Panc1 (cell line): ENCODE results near the gene KCNB1. TPM values are rescaled to one million over a fixed set of nuclear protein-coding genes. Genes with fewer than 3 reads are reported as not detected.

Experiments
- ATAC-seq: fragments of 200-7000 bp; cut with Tn5 transposase; 2 replicates; pipeline ENCODE4 v1.9.1; 2020; ENCODE audit warnings: mild to moderate bottlenecking, moderate library complexity
- BruUV-seq: library from RNA; stranded (reverse); fragments of 400-500 nt; replicated peaks from 2 replicates; lab custom pipeline; 2021; lab: Mats Ljungman, UMichigan
- CTCF ChIA-PET: fragments of 300-600 bp; sonication (Branson Sonifier 250); formaldehyde crosslinking; loops from one replicate; lab custom pipeline; 2022; ENCODE audit warnings: antibody characterized with exemption; lab: Charles Lee
- POLR2A ChIA-PET: fragments of 300-600 bp; sonication (Branson Sonifier 250); formaldehyde crosslinking; loops from one replicate; lab custom pipeline; 2022; ENCODE audit warnings: antibody characterized with exemption; lab: Charles Lee
- DNase-seq: peaks from one replicate; pipeline ENCODE4 v3.0.0-alpha.2; 2010; ENCODE audit warnings: low read depth, low spot score
- H3K27ac ChIP-seq: 2 replicates; pipeline ENCODE4 v1.5.1; 2011; ENCODE audit warnings: mild to moderate bottlenecking, low read length, inconsistent platforms
- H3K27me3 ChIP-seq: fragments of 200-500 bp; sonication (Bioruptor generic); 2 replicates; pipeline ENCODE4 v1.6.0; 2014; ENCODE audit warnings: low read length, inconsistent platforms; ENCODE audit not compliant: control insufficient read depth, insufficient read depth
- H3K36me3 ChIP-seq: fragments of 200-500 bp; sonication (Bioruptor generic); 2 replicates; pipeline ENCODE4 v1.5.1; 2014; ENCODE audit warnings: inconsistent platforms, mild to moderate bottlenecking, low read length, moderate library complexity; ENCODE audit not compliant: control insufficient read depth, insufficient read depth
- H3K4me1 ChIP-seq: 2 replicates; pipeline ENCODE4 v1.5.1; 2011; ENCODE audit warnings: inconsistent platforms, mild to moderate bottlenecking, low read length, moderate library complexity; ENCODE audit not compliant: control insufficient read depth, insufficient read depth
- H3K4me3 ChIP-seq, 2 experiments: 2 replicates each; pipeline ENCODE4 v1.5.1; 2011 to 2012; ENCODE audit warnings: low read depth in 2 of 2, low read length in 2 of 2, mild to moderate bottlenecking in 2 of 2, inconsistent platforms in 1 of 2, moderate library complexity in 1 of 2
- H3K9me3 ChIP-seq: fragments of 200-500 bp; sonication (Bioruptor generic); 2 replicates; pipeline ENCODE4 v1.5.1; 2014; ENCODE audit warnings: low read depth, mild to moderate bottlenecking, inconsistent platforms, low read length, moderate library complexity; ENCODE audit not compliant: control insufficient read depth, insufficient read depth
- CTCF ChIP-seq: fragments of 450-650 bp; IDR thresholded peaks from 2 replicates; pipeline ENCODE4 v1.5.1; 2017; ENCODE audit warnings: mild to moderate bottlenecking
- POLR2AphosphoS5 ChIP-seq: IDR thresholded peaks from 2 replicates; pipeline ENCODE4 v1.6.1; 2012; ENCODE audit warnings: mild to moderate bottlenecking, low read depth, low read length, moderate library complexity
- REST ChIP-seq, 2 experiments: IDR thresholded peaks; 2 replicates each; pipeline ENCODE4 v1.6.1; 2011 to 2012; ENCODE audit warnings: low read depth in 2 of 2, control low read depth in 1 of 2, low read length in 1 of 2, mild to moderate bottlenecking in 1 of 2, moderate library complexity in 1 of 2; ENCODE audit not compliant: insufficient read depth in 1 of 2
- SIN3A ChIP-seq: IDR thresholded peaks from 2 replicates; pipeline ENCODE4 v1.6.1; 2012; ENCODE audit warnings: low read depth, mild to moderate bottlenecking, low read length, moderate library complexity, borderline replicate concordance; ENCODE audit not compliant: insufficient read depth
- TCF7L2 ChIP-seq: IDR thresholded peaks from 2 replicates; pipeline ENCODE4 v1.6.1; 2011; ENCODE audit warnings: mild to moderate bottlenecking, low read depth, low read length, inconsistent platforms
- in situ Hi-C: cut with HindIII; loops from 2 replicates; pipeline ENCODE4 v1.10.0; 2016; ENCODE audit warnings: low sequenced_read_pairs, low pct_unique_long_range_greater_than_20kb
- intact Hi-C: fragments of 100-400 bp; cut with micrococcal nuclease; formaldehyde crosslinking; loops from one replicate; pipeline ENCODE4 v1.10.0; 2022; ENCODE audit not compliant: unreplicated experiment
- total RNA-seq: library from RNA; stranded (reverse); gene quantifications from one replicate; pipeline ENCODE4 v1.2.1, GENCODE V29; 2021; ENCODE audit not compliant: unreplicated experiment

The KCNB1 gene
- total RNA-seq, 1 experiment from 2014 or later, result 11.1 TPM

GRCh38 chr20:49406666-49407065, 75.8 kb downstream of the KCNB1 start:
- DNase-seq (no peak), ATAC-seq (no peak)
- H3K27ac ChIP-seq, result no peak overlapping the region
- no peaks in the 10 kb centered on the region for H3K27me3 ChIP-seq
- no TSS peak for BruUV-seq
- in situ Hi-C loops (no loop called here), intact Hi-C loops (no loop called here)
- TF ChIP-seq REST (IDR thresholded peaks at IDR 0.05; ENCODE audit: insufficient read depth in 1 of 2, low read depth in 2 of 2, low read length in 1 of 2) (no peak), CTCF (no peak), SIN3A (no peak), TCF7L2 (no peak), POLR2AphosphoS5 (no peak)
- no peaks in the 10 kb centered on the region; the same call in none of the 2 replicates for H3K4me1 ChIP-seq
- H3K36me3 ChIP-seq, result no peaks in the 10 kb centered on the region
- no peak overlapping the region for H3K4me3 ChIP-seq
- ChIA-PET CTCF (no interaction called here), POLR2A (no interaction called here)
- H3K9me3 ChIP-seq, result no peaks in the 10 kb centered on the region

- TF ChIP-seq POLR2AphosphoS5 (no peak), REST (IDR thresholded peaks at IDR 0.05; ENCODE audit: insufficient read depth in 1 of 2, low read depth in 2 of 2, low read length in 1 of 2) (no peak), CTCF (no peak), TCF7L2 (no peak), SIN3A (no peak)
- Histone ChIP-seq H3K27ac (no peak overlapping the region), H3K4me1 (no peaks in the 10 kb centered on the region; the same call in 1 of the 2 replicates), H3K27me3 (no peaks in the 10 kb centered on the region), H3K4me3 (no peak overlapping the region), H3K9me3 (no peaks in the 10 kb centered on the region), H3K36me3 (no peaks in the 10 kb centered on the region)
- DNase-seq (no peak), ATAC-seq (no peak)
- in situ Hi-C loops (no loop called here), intact Hi-C loops (no loop called here)
- ChIA-PET CTCF (no interaction called here), POLR2A (interaction anchor here (0.7 kb wide), 1 partner anchor 21 kb away, joined by 3 read pairs; no protein-coding TSS in a partner anchor)
- no TSS peak for BruUV-seq
These were observed 76.8 kb downstream of the KCNB1 start for GRCh38 chr20:49405696-49406095.
